ENCODE results near the gene TRIM44.

DNA sequence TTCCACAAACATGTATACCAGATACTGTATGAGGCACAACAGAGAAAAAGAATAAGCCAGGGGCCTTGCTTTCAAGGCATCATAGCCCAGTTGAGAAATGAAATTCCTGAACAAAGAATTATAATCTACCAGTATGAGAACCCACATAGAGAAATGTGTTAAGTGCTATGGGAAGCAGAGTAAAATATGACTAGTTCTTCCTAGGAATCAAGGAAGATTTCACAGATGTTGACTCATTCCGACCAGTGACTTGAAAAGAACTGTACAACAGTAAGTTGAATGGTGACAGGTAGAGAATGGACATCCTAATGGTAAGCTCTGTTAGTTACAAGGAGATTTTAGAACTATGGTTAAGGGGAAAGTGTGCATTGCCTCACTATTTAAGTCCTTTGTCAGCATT is 102.6 kb downstream of the TRIM44 start:
- TF ChIP-seq POLR2A (IDR thresholded peaks at IDR 0.05; ENCODE audit: low read length) (no peak), CHD2 (IDR thresholded peaks at IDR 0.05; ENCODE audit: low read length, partially characterized antibody) (no peak), TP53 (CRISPR knock-in tag; IDR thresholded peaks at IDR 0.05) (no peak), MYC (IDR thresholded peaks at IDR 0.05; ENCODE audit: borderline replicate concordance, low read length) (no peak), RAD21 (conservative IDR thresholded peaks at IDR 0.05 in 1 of 2, IDR thresholded peaks at IDR 0.05 in 1 of 2) (no peak), CTCF (IDR thresholded peaks at IDR 0.05) (no peak), RFX5 (IDR thresholded peaks at IDR 0.05) (no peak), EHMT2 (IDR thresholded peaks at IDR 0.05; ENCODE audit: low read depth) (no peak), MAZ (IDR thresholded peaks at IDR 0.05; ENCODE audit: borderline replicate concordance, low read depth, low read length) (no peak), MAX (IDR thresholded peaks at IDR 0.05) (no peak)

All from A549 (cell line).